HG02759 (cell line): ENCODE results near the gene GPR63.
A peak's percentile ranks its signal among the peaks of the same experiment; 100 is the strongest.

Experiments used
- ATAC-seq: cut with Tn5 transposase; IDR thresholded peaks from one replicate; pipeline ENCODE4 v1.9.1; 2021; ENCODE audit warnings: mild to moderate bottlenecking, moderate library complexity; ENCODE audit not compliant: unreplicated experiment

GPR63 gene

DNA sequence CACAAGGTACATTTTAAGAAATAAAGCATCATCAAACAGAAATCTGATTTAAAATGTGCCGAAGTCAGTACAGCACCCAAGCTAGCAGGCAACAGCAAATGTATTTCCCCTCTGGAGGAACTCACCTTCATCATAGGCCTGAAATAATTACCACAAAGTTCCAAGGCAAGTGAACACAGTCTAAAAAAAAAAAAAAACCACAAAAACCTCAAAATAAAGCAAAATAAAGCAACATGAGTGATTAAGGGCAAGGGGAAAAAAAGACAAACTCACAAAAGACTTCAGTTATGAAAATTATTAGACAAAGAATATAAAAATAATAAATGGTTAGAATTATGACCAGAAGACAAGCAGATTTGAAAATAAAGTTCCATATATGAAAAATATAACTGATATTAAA is 10.4 kb downstream of the GPR63 start:
- no peak for ATAC-seq

- ATAC-seq: no peak
Measured at GRCh38 chr6:96823743-96824142, 13.5 kb downstream of the GPR63 start.

DNA sequence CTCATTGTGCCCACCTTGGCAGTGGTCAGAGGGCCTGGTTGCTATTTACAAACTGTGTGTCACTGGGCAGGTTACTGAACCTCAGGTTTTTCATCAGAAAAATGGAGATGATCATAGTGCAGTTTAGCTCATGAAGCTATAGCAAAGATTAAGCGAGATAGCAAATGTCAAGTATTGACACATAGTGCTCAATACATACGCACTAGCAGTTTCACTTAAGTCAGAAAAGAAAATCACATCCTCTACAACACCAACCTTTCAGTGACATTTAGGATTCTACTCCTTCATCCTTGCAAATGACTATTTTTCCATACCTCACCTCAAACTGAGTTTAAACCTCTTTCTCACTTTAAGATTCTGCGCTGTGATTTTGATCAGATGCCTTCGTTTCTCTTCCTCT is 16.2 kb downstream of the GPR63 start:
- ATAC-seq: no peak

DNA sequence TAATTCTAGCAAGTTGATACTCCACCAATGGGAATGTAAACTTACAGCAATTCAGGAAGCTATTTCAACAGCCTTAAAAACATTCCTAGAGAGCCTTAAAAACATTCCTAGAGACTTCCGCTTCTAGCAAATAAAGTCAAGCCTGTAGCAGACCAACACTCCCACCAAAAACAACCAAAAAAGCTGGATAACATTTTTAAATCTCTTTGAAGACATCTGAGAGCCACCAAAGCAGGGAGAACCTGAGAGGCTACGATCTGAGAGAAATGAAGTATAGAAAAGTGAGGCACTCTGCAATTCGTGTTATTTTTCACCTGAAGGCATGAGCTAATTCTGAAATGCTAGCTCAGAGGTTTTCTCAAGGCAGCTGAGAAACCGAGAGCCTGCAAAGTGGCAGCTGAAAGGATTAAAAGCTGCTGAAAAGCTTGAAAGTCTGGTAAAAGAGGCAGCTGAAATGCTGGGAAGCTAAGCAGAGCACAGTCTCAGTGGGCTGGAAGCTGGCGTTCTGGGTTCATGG is 20.9 kb downstream of the GPR63 start:
- no peak for ATAC-seq

DNA sequence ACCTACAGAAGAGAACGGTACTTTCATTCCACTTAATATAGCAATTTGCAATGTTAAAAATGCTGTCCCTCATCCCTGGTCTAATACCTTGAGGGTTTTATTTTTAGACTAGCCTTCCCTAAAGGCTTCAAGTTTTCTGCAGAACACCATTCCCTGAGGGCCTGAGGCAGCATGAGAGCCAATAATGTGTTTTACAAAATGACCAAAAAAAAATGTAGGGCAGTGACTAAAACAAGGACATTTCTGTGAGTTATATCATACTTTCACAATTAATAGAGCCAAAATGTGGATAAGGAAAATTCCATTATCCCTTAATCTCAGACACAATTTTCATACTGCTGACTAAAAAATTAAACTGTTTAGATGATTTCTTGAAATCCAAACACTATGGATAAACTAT is 22.7 kb downstream of the GPR63 start:
- ATAC-seq: no peak

GRCh38 chr6:96812077-96812703 is 25.1 kb downstream of the GPR63 start:
- ATAC-seq: no peak

DNA sequence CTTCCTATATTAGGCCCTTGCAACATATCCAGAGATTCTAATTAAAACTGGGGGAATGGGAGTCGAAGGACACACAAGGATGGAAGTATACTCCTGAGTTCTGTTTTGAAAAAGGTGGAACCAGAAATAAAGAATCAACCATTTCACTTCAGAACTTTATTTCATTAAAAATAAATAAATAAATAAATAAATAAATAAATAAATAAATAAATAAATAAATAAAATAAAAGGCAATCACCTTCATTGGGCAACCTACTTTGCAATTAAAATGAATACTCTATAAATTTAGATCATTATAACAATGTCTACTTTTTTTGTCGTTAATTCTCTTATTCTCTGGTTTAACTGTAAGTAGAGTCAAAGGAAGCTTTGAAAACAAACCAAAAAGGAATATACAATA is 25.6 kb downstream of the GPR63 start:
- ATAC-seq: no peak

DNA sequence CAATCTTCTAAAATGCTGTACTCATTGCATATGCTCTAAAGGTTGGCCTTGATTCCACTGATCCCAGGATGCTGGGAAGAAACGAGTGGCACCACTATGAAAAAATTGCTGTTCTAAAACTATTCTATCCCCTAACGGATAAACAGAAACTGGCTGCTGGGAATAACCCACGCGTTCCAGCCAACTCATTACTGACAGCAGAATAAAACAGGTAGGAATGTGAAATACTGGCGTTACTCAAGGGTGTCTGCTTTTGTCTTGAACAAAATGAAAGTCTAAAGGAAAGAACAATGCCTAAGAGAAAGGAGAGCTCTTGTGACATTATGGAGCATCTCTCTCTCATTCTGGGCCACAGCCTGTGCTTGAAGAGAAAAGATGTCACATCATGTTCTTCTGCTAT is 26.1 kb downstream of the GPR63 start:
- ATAC-seq: no peak

DNA sequence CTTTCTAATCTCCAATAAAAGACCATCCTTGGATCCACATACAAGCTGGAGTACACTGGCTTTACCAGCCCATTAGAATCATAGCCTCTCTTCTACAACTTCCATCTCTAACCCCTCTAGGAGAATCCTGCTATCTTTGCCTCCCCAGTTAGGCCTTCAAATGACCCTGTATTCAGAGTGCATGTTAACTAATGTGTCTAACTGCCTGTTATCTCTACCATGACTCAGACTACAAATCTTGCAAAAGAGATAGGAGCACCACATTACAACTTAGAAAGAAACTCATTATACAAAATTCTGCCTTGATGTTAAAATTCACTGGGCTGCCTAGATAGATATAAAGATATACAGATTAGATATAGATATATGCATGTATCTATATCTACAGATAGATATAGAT is 28.2 kb downstream of the GPR63 start:
- no peak for ATAC-seq

DNA sequence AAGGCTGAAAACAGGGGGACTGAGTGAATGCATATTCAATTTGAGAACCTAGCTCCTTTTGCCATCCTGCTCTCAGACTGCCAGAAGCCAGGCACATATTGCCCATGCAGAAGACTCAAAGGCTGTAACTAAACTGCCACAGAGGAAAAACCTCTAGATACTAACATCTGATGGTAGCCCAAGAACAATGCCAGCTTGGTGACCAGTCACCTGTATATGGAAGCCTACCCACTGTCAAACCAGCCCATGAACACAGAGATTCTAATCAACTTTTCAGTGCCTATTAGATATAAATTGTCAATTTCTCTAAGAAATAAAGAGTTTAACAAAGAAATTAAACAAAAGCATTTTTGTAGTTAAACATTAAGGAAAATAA is 34.2 kb downstream of the GPR63 start:
- no peak for ATAC-seq

- ATAC-seq: peak; percentile 95
Measured at GRCh38 chr6:96795481-96795880, 41.8 kb downstream of the GPR63 start.

DNA sequence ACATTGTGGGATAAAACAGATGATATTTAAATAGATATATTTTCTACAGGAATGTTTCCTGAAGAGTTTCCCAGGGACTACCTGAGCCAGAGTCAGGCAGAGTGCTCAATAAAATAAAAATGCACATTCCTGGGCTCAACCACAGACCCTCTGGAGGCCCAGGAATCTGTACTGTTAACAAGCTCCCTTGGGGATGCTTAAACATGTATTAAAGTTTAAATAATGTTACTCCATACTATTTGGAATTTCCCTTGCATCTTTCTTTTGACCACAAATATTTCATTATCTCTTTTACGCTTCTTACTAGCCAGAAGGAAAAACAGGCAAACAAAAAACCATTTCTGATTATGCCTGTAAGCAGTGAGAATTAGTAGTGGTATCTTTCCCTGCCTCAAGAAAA is 42.3 kb downstream of the GPR63 start:
- ATAC-seq: peak; percentile 11

DNA sequence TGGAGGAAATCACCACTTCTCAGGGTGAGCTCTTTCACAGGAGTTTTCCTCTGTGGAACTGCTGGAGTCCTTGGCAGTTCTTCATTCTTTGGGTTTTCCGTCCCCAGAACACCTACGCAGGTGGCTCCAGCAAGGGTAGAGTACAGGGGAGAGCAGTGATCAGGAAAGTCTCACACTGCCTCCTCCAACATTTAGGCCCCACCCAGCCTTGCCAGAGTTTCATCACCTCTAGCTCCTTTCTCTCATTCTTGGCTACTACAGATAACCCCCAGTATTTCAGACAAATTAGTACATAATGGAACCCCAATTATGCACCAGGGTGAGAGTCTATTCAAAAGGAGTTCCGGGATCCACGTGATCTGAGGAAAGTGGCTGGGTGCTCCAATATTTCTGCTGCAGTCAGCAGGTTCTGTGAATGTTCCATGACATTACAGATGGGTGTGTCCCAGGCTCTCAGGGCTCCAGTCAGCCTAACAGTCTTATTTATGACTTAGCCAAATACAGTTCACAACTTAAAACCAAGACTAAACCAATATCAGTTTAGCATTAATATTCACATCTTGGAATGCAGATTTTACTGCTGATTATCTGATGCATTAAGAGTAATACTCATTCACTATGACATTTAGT is 44.6 kb downstream of the GPR63 start:
- no peak for ATAC-seq

DNA sequence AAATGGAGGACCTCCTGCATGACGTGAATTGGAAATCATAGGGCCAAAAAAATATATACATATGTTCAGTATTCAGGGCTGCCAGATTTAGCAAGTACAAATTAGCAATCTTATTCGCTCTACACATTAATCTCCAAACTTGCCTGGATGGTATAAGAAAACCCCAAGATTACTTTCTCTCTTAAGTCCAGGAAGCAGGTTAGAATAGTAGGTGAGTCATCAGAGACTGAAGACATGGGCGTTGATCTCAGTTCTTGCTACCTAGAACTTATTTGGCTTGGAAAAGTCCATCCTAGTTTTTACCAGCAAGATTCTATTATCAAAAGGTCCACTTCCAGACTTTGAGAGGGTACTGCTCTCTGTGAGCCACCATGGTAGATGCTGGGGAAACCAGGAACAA is 47.4 kb downstream of the GPR63 start:
- ATAC-seq: no peak

DNA sequence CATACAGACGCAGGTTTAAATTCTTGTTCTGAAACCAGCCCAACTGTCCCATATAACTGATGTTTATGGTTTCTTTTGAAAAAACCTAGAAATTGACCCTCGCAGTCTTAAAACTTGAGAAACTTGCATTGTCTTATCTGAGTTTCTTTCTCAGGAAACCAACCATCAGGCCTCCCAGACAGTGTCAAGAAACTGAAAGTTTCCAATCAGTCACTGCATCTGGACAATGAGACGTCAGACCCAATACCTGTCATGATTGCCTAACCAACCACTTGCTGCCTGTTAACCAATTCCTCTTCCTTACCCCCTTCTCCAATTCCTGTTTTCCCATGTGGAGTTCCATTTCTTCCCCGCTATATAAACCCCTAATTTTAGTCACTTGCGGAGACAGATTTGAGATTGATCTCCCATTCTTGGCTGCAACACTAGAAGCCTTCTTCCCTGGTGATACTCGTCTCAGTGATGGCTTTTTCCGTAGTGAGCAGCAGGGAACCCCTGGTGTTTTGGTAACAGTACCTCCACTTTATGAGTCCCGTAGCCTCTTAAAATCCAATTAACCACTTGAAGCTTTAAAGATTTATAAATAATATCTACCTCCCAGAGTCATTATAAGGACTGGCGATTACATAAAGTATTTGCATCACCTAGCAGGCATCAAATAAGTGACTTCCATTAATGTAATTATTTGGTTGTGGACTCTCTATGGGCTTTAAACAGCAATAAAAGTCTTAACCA is 49.3 kb downstream of the GPR63 start:
- no peak for ATAC-seq

- no peak for ATAC-seq
Measured at GRCh38 chr6:96786336-96786735, 50.9 kb downstream of the GPR63 start.

DNA sequence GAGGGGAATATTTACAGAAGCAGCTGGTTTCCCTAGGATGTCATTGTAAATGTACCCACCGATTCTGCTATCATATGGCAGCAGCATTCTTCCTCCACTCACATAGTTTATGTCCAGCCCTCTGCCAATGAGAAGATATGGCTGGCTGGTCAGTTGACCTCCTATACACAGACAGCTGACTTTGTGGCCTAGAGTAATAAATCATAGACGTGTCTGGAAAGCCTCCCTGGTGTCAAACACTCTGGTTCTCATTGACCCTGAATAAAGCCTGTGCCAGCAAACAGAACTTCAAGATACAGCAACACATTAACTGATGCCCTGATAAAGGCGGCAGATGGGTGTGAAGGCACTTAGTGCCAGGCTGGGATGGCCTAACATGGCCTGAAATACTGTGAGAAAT is 52.6 kb downstream of the GPR63 start:
- no peak for ATAC-seq

- no peak for ATAC-seq
Measured at GRCh38 chr6:96783307-96783706, 54.0 kb downstream of the GPR63 start.

DNA sequence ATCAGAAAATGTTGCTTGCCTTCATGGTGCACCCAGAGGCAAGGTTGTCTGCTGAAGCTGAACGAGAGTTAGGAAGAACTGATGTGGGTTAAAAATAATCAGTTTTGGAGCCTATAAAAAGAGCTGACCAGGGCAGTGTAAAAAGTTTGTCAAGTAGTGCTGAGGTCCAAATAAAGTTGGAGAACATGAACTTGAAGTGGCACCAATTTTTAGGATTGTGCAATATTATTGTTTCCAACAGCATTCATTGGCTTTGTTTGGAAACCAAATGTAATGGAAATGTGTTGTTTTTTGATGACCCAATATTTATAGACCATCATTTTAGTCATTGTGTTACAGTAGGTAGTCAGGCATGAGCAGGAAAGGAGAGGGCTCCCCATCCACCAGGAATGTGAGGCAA is 55.7 kb downstream of the GPR63 start:
- no peak for ATAC-seq

DNA sequence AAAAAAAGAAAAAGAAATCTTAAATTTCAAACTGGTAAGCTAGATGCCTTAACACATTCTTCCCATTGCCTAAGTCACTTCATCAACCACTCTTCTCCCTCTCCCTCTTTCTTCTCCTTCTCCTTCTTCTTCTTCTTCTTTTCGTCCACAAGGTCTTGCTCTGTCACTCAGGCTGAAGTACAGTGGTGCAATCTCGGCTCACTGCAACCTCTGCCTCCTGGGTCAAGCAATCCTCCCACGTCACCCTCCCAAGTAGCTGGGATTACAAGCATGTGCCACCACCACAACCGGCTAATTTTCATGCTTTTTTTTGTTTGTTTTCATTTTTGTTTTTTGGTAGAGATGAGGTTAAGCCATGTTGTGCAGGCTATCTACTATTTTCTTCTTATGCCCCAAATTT is 60.2 kb downstream of the GPR63 start:
- no peak for ATAC-seq

GRCh38 chr6:96775727-96776400 is 61.4 kb downstream of the GPR63 start:
- ATAC-seq: no peak

DNA sequence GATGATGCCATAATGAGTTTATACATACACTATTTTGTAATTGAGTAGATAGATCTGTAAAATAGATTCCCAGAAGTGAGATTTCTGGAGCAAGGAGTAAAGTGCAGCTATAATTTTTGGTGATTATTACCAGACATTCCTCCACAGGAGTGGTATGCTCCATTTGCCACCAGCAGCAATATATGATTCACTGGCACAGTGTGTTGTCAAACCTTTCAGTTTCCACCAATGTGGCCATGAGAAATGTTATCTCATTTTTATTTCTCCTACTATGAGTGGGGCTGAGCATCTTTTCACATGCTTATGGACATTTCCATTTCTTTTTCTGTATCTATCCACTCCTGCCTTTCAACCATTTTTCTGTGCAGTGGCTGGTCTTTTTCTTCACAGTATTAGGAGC is 70.5 kb downstream of the GPR63 start:
- ATAC-seq: no peak
